Transverse colon (tissue), 4 donors: ENCODE data around the gene SLC25A23. TPM values are rescaled to one million over a fixed set of nuclear protein-coding genes. Genes with fewer than 3 reads are reported as not detected.

ENCODE experiments used
- DNase-seq: peaks from one replicate; pipeline ENCODE4 v3.0.0-alpha.2; 2019
- H3K27ac ChIP-seq, 4 donors: fragments of 200-600 bp; sonication (generic); 2 replicates each; pipeline ENCODE4 v1.5.1; 2016 to 2018; ENCODE audit warnings: inconsistent platforms in 4 of 4
- H3K27me3 ChIP-seq: fragments of 200-600 bp; sonication (generic); 2 replicates; pipeline ENCODE4 v1.5.1; 2017; ENCODE audit warnings: inconsistent platforms
- H3K36me3 ChIP-seq, 4 donors: fragments of 200-600 bp; sonication (generic); 2 replicates each; pipeline ENCODE4 v1.5.1; 2017 to 2019; ENCODE audit warnings: inconsistent platforms in 4 of 4
- H3K4me1 ChIP-seq, 4 donors: fragments of 200-600 bp; sonication (generic); 2 replicates each; pipeline ENCODE4 v1.5.1; 2017 to 2020; ENCODE audit warnings: inconsistent platforms in 4 of 4
- H3K4me3 ChIP-seq, 4 donors: fragments of 200-600 bp; sonication (generic); 1 replicate in 1 of 4; 2 replicates in 3 of 4; pipeline versions ENCODE4 v1.5.1 to v1.6.1; 2017 to 2019; ENCODE audit warnings: inconsistent platforms in 4 of 4
- H3K9me3 ChIP-seq, 2 donors: fragments of 200-600 bp; sonication (generic); 2 replicates each; pipeline ENCODE4 v1.5.1; 2017 to 2019; ENCODE audit warnings: inconsistent platforms in 2 of 2
- CTCF ChIP-seq, 5 experiments: fragments of 200-600 bp in 3 of 5; fragments of 450-650 bp in 2 of 5; sonication (generic) in 3 of 5; IDR thresholded peaks; 1 replicate in 2 of 5; 2 replicates in 3 of 5; pipeline ENCODE4 v1.5.1; 2016 to 2017; ENCODE audit warnings: antibody characterized with exemption in 5 of 5, inconsistent platforms in 3 of 5, mild to moderate bottlenecking in 2 of 5, moderate library complexity in 1 of 5
- EP300 ChIP-seq: sonication (generic); formaldehyde crosslinking; IDR thresholded peaks from one replicate; pipeline ENCODE4 v1.6.1; 2017; ENCODE audit warnings: antibody characterized with exemption, low read depth
- POLR2A ChIP-seq: fragments of 450-650 bp; IDR thresholded peaks from one replicate; pipeline ENCODE4 v1.6.1; 2016; ENCODE audit warnings: antibody characterized with exemption, mild to moderate bottlenecking, moderate library complexity
- POLR2AphosphoS5 ChIP-seq, 3 donors: sonication (generic); formaldehyde crosslinking; IDR thresholded peaks; one replicate each; pipeline ENCODE4 v1.6.1; 2016; ENCODE audit warnings: antibody characterized with exemption in 3 of 3
- WGBS, 2 donors: methylation state at CpG; one replicate each; pipeline ENCODE4 v1.1.5; 2018; ENCODE audit warnings: low coverage in 1 of 2; 5-methylcytosine and 5-hydroxymethylcytosine counted together
- in situ Hi-C, 4 donors: fragments of 200-750 bp; cut with MboI; loops; one replicate each; pipeline versions ENCODE4 v1.15.0 to v1.15.1; 2017; ENCODE audit warnings: low sequenced_read_pairs in 3 of 4, low pct_ligation_motif_present in 1 of 4, low pct_unique_long_range_greater_than_20kb in 1 of 4
- intact Hi-C: fragments of 100-400 bp; cut with DNase I; formaldehyde crosslinking; loops from one replicate; pipeline ENCODE4 v1.15.1; 2023; ENCODE audit warnings: low total_unique reads
- total RNA-seq, 4 donors: library from RNA; depleted of rRNA; stranded (reverse); fragments of >200 nt; gene quantifications; one replicate each; pipeline ENCODE4 v1.1.0, GENCODE V29; 2016

Gene SLC25A23
- total RNA-seq, 4 donors from 2014 or later: 77.2 to 216 (median 171) TPM

GRCh38 chr19:6472713-6473112 lies 13.1 kb upstream of the SLC25A23 start:
- TF ChIP-seq POLR2A (no peak), EP300 (no peak), CTCF (IDR thresholded peaks at IDR 0.05) (no peak), POLR2AphosphoS5 (IDR thresholded peaks at IDR 0.05) (no peak)
- Histone ChIP-seq H3K27ac (no peak overlapping the region), H3K9me3 (no peaks in the 10 kb centered on the region), H3K27me3 (peaks cover 19% of the 10 kb centered on the region), H3K36me3 (no peaks in the 10 kb centered on the region), H3K4me1 (peaks cover 4 to 17% (median 11%) of the 10 kb centered on the region in 4 donors), H3K4me3 (no peak overlapping the region)
- no peak for DNase-seq
- WGBS, 2 donors: 87% methylated on average over 4 of the region's 4 CpGs; no CpG with 5 or more reads in 1 of the 2 donors
- intact Hi-C loops (no loop called here), in situ Hi-C loops (no loop called here)

GRCh38 chr19:6471076-6471475 lies 11.5 kb upstream of the SLC25A23 start:
- Histone ChIP-seq H3K4me1 (peaks cover 0 to 8% (median 6%) of the 10 kb centered on the region in 4 donors), H3K27ac (no peak overlapping the region), H3K4me3 (no peak overlapping the region), H3K27me3 (peaks cover 9% of the 10 kb centered on the region), H3K36me3 (peaks cover 0 to 5% (median 0%) of the 10 kb centered on the region in 4 donors), H3K9me3 (no peaks in the 10 kb centered on the region)
- TF ChIP-seq POLR2A: no peak
- no peak for TF ChIP-seq CTCF (IDR thresholded peaks at IDR 0.05)
- no peak for TF ChIP-seq EP300
- no peak for TF ChIP-seq POLR2AphosphoS5 (IDR thresholded peaks at IDR 0.05)
- DNase-seq: no peak
- in situ Hi-C loops (no loop called here), intact Hi-C loops (no loop called here)
- WGBS, 2 donors: 95% methylated on average over 14 of the region's 14 CpGs; no CpG with 5 or more reads in 1 of the 2 donors

- H3K27me3 ChIP-seq: no peaks in the 10 kb centered on the region
- in situ Hi-C loops: no loop called here
- no peak overlapping the region for H3K4me3 ChIP-seq
- WGBS, 2 donors: 80 to 100% methylated on average over 2 to 8 of the region's 8 CpGs
- TF ChIP-seq POLR2A (no peak), EP300 (no peak), POLR2AphosphoS5 (IDR thresholded peaks at IDR 0.05) (no peak), CTCF (IDR thresholded peaks at IDR 0.05) (no peak)
- no peaks in the 10 kb centered on the region for H3K9me3 ChIP-seq
- no peaks in the 10 kb centered on the region for H3K4me1 ChIP-seq
- H3K36me3 ChIP-seq: peaks cover 0 to 5% (median 0%) of the 10 kb centered on the region in 4 donors
- no peak overlapping the region for H3K27ac ChIP-seq
- intact Hi-C loops: no loop called here
- DNase-seq: no peak
Observed at GRCh38 chr19:6470173-6470572, 10.6 kb upstream of the SLC25A23 start.

GRCh38 chr19:6467384-6467783 lies 7.8 kb upstream of the SLC25A23 start:
- intact Hi-C loops: no loop called here
- no peak for DNase-seq
- in situ Hi-C loops: no loop called here
- TF ChIP-seq EP300 (no peak), POLR2AphosphoS5 (IDR thresholded peaks at IDR 0.05) (no peak), CTCF (IDR thresholded peaks at IDR 0.05) (no peak), POLR2A (no peak)
- Histone ChIP-seq H3K4me1 (peaks cover 0 to 14% (median 10%) of the 10 kb centered on the region in 4 donors), H3K27ac (no peak overlapping the region), H3K4me3 (no peak overlapping the region), H3K27me3 (peaks cover 15% of the 10 kb centered on the region), H3K36me3 (peaks cover 0 to 5% (median 0%) of the 10 kb centered on the region in 4 donors), H3K9me3 (no peaks in the 10 kb centered on the region)
- WGBS, 2 donors: 60 to 79% methylated on average over 1 to 8 of the region's 8 CpGs
